ENCODE data around the gene PAM. TPM values are rescaled to one million over a fixed set of nuclear protein-coding genes. Genes with fewer than 3 reads are reported as not detected.

Gene PAM
- total RNA-seq, 1 experiment from 2014 or later, result 60.3 TPM

GRCh38 chr5:103014983-103015382, 259.9 kb downstream of the PAM start:
- ChIA-PET CTCF (interaction anchor here (0.6 to 1.2 kb wide), 3 partner anchors 26 to 85 kb away, joined by 3 to 4 read pairs (median 3); no protein-coding TSS in a partner anchor), POLR2A (no interaction called here)
- no peak for TF ChIP-seq CTCF (IDR thresholded peaks at IDR 0.05; ENCODE audit: unreplicated experiment)
- H3K36me3 Mint-ChIP-seq (ENCODE audit: insufficient read depth, unreplicated experiment), result peaks cover 14% of the 10 kb centered on the region
- intact Hi-C loops (cut with micrococcal nuclease), result no loop called here
- no peaks in the 10 kb centered on the region for H3K4me1 Mint-ChIP-seq (ENCODE audit: insufficient read depth, unreplicated experiment)
- no peaks in the 10 kb centered on the region for H3K9me3 Mint-ChIP-seq (ENCODE audit: unreplicated experiment)
- H3K27me3 Mint-ChIP-seq (ENCODE audit: insufficient read depth, unreplicated experiment), result no peaks in the 10 kb centered on the region
- peak; percentile 11 for DNase-seq (ENCODE audit: unreplicated experiment)
- no peak overlapping the region for H3K4me3 Mint-ChIP-seq (ENCODE audit: unreplicated experiment)
- no TSS peak for BruUV-seq (replicated peaks)
- H3K27ac Mint-ChIP-seq (ENCODE audit: low read depth, unreplicated experiment), result no peak overlapping the region

- no peaks in the 10 kb centered on the region for H3K27me3 Mint-ChIP-seq (ENCODE audit: insufficient read depth, unreplicated experiment)
- H3K9me3 Mint-ChIP-seq (ENCODE audit: unreplicated experiment), result no peaks in the 10 kb centered on the region
- intact Hi-C loops (cut with micrococcal nuclease), result no loop called here
- H3K36me3 Mint-ChIP-seq (ENCODE audit: insufficient read depth, unreplicated experiment), result peaks cover 14% of the 10 kb centered on the region
- no peaks in the 10 kb centered on the region for H3K4me1 Mint-ChIP-seq (ENCODE audit: insufficient read depth, unreplicated experiment)
- H3K4me3 Mint-ChIP-seq (ENCODE audit: unreplicated experiment), result no peak overlapping the region
- ChIA-PET CTCF (no interaction called here), POLR2A (interaction anchor here (0.7 kb wide), 1 partner anchor 521 kb away, joined by 3 read pairs; no protein-coding TSS in a partner anchor)
- TF ChIP-seq CTCF (IDR thresholded peaks at IDR 0.05; ENCODE audit: unreplicated experiment), result no peak
- BruUV-seq (replicated peaks), result no TSS peak
- H3K27ac Mint-ChIP-seq (ENCODE audit: low read depth, unreplicated experiment), result no peak overlapping the region
- no peak for DNase-seq (ENCODE audit: unreplicated experiment)
Observed at GRCh38 chr5:103016167-103016566, 261.1 kb downstream of the PAM start.

- peaks cover 14% of the 10 kb centered on the region for H3K36me3 Mint-ChIP-seq (ENCODE audit: insufficient read depth, unreplicated experiment)
- BruUV-seq (replicated peaks), result no TSS peak
- no peak overlapping the region for H3K27ac Mint-ChIP-seq (ENCODE audit: low read depth, unreplicated experiment)
- TF ChIP-seq CTCF (IDR thresholded peaks at IDR 0.05; ENCODE audit: unreplicated experiment), result no peak
- H3K4me1 Mint-ChIP-seq (ENCODE audit: insufficient read depth, unreplicated experiment), result no peaks in the 10 kb centered on the region
- no peak for DNase-seq (ENCODE audit: unreplicated experiment)
- H3K4me3 Mint-ChIP-seq (ENCODE audit: unreplicated experiment), result no peak overlapping the region
- intact Hi-C loops (cut with micrococcal nuclease), result loop anchor here (5.0 kb wide), 1 partner anchor 238 kb away; no protein-coding TSS in a partner anchor
- CTCF ChIA-PET, result interaction anchor here (0.6 to 1.7 kb wide), 4 partner anchors 11 to 976 kb away, joined by 3 to 5 read pairs (median 3); no protein-coding TSS in a partner anchor
- H3K27me3 Mint-ChIP-seq (ENCODE audit: insufficient read depth, unreplicated experiment), result no peaks in the 10 kb centered on the region
- POLR2A ChIA-PET, result no interaction called here
- H3K9me3 Mint-ChIP-seq (ENCODE audit: unreplicated experiment), result no peaks in the 10 kb centered on the region
Observed at GRCh38 chr5:103019804-103020203, 264.7 kb downstream of the PAM start.

- no TSS peak for BruUV-seq (replicated peaks)
- Mint-ChIP-seq H3K4me1 (ENCODE audit: insufficient read depth, unreplicated experiment) (no peaks in the 10 kb centered on the region), H3K9me3 (ENCODE audit: unreplicated experiment) (no peaks in the 10 kb centered on the region), H3K27ac (ENCODE audit: low read depth, unreplicated experiment) (no peak overlapping the region), H3K36me3 (ENCODE audit: insufficient read depth, unreplicated experiment) (peaks cover 7% of the 10 kb centered on the region), H3K4me3 (ENCODE audit: unreplicated experiment) (no peak overlapping the region), H3K27me3 (ENCODE audit: insufficient read depth, unreplicated experiment) (no peaks in the 10 kb centered on the region)
- ChIA-PET CTCF (no interaction called here), POLR2A (no interaction called here)
- intact Hi-C loops (cut with micrococcal nuclease), result loop anchor here (5.0 kb wide), 1 partner anchor 239 kb away; no protein-coding TSS in a partner anchor
- no peak for TF ChIP-seq CTCF (IDR thresholded peaks at IDR 0.05; ENCODE audit: unreplicated experiment)
- no peak for DNase-seq (ENCODE audit: unreplicated experiment)
Observed at GRCh38 chr5:103021314-103021713, 266.2 kb downstream of the PAM start.
